ENCODE measurements around the gene TNFRSF1B.
A peak's percentile ranks its signal among the peaks of the same experiment; 100 is the strongest.

Gene TNFRSF1B

DNA sequence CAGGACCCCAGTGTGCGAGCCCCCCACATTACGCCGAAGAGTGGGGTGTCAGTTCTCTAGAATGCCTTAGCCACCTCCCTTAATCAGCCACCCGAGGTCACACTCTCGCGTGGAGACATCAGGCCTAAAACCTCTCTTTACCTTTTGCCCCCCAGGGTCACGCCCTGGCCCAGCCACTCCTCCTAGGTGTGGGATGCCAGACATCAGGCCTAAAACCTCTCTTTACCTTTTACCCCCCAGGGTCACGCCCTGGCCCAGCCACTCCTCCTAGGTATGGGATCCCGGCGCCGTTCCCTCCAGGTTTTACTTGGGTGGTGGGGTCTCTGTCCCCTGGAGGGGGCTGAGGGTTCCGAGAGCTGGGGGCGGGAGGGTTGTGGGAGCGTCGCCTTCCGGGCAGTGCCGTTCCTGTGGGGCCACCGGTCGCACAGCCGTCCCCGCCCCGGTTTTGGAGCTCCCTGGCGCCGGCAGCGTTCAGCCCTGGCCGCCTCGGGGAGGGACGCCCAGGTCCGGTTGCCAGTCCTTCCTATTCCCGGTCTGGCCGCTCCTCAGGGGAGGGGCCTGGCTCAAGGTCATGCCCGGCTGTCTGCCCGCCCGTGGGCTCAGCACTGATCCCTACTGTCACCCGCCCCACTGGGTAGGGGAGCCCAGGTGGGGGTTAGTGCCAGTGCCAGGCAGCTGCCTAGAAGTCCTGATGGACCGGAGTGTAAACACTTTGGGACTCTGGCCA, 63.9 kb downstream of the TNFRSF1B start (continued):
- TF ChIP-seq, protein P1, sequence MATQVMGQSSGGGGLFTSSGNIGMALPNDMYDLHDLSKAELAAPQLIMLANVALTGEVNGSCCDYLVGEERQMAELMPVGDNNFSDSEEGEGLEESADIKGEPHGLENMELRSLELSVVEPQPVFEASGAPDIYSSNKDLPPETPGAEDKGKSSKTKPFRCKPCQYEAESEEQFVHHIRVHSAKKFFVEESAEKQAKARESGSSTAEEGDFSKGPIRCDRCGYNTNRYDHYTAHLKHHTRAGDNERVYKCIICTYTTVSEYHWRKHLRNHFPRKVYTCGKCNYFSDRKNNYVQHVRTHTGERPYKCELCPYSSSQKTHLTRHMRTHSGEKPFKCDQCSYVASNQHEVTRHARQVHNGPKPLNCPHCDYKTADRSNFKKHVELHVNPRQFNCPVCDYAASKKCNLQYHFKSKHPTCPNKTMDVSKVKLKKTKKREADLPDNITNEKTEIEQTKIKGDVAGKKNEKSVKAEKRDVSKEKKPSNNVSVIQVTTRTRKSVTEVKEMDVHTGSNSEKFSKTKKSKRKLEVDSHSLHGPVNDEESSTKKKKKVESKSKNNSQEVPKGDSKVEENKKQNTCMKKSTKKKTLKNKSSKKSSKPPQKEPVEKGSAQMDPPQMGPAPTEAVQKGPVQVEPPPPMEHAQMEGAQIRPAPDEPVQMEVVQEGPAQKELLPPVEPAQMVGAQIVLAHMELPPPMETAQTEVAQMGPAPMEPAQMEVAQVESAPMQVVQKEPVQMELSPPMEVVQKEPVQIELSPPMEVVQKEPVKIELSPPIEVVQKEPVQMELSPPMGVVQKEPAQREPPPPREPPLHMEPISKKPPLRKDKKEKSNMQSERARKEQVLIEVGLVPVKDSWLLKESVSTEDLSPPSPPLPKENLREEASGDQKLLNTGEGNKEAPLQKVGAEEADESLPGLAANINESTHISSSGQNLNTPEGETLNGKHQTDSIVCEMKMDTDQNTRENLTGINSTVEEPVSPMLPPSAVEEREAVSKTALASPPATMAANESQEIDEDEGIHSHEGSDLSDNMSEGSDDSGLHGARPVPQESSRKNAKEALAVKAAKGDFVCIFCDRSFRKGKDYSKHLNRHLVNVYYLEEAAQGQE (tag by site-specific recombination; IDR thresholded peaks at IDR 0.05), result no peak
- TF ChIP-seq ZNF473 (tag by site-specific recombination; IDR thresholded peaks at IDR 0.05) (no peak), ZNF239 (tag by site-specific recombination; IDR thresholded peaks at IDR 0.05) (no peak), BCL11A (tag by site-specific recombination; IDR thresholded peaks at IDR 0.05; ENCODE audit: low read depth) (no peak), ZIC2 (tag by site-specific recombination; IDR thresholded peaks at IDR 0.05) (no peak), FEZF1 (tag by site-specific recombination; IDR thresholded peaks at IDR 0.05) (no peak), IKZF3 (tag by site-specific recombination; IDR thresholded peaks at IDR 0.05) (no peak), OVOL3 (tag by site-specific recombination; IDR thresholded peaks at IDR 0.05) (no peak), YY2 (tag by site-specific recombination; IDR thresholded peaks at IDR 0.05) (no peak), MYNN (tag by site-specific recombination; IDR thresholded peaks at IDR 0.05; ENCODE audit: borderline replicate concordance) (no peak), ZNF266 (tag by site-specific recombination; IDR thresholded peaks at IDR 0.05; ENCODE audit: low read depth) (no peak), ZNF747 (tag by site-specific recombination; IDR thresholded peaks at IDR 0.05) (no peak), SP3 (tag by site-specific recombination; IDR thresholded peaks at IDR 0.05) (peak; percentile 48), ZBTB8A (tag by site-specific recombination; IDR thresholded peaks at IDR 0.05) (no peak), ZNF707 (tag by site-specific recombination; IDR thresholded peaks at IDR 0.05) (no peak), KLF10 (tag by site-specific recombination; IDR thresholded peaks at IDR 0.05) (no peak), ZNF501 (tag by site-specific recombination; IDR thresholded peaks at IDR 0.05) (no peak), ZNF548 (tag by site-specific recombination; IDR thresholded peaks at IDR 0.05) (no peak), ZBTB21 (tag by site-specific recombination; IDR thresholded peaks at IDR 0.05) (no peak), SCRT1 (tag by site-specific recombination; IDR thresholded peaks at IDR 0.05; ENCODE audit: borderline replicate concordance) (no peak), ZNF785 (tag by site-specific recombination; IDR thresholded peaks at IDR 0.05) (no peak)
- TF ChIP-seq, protein P2, sequence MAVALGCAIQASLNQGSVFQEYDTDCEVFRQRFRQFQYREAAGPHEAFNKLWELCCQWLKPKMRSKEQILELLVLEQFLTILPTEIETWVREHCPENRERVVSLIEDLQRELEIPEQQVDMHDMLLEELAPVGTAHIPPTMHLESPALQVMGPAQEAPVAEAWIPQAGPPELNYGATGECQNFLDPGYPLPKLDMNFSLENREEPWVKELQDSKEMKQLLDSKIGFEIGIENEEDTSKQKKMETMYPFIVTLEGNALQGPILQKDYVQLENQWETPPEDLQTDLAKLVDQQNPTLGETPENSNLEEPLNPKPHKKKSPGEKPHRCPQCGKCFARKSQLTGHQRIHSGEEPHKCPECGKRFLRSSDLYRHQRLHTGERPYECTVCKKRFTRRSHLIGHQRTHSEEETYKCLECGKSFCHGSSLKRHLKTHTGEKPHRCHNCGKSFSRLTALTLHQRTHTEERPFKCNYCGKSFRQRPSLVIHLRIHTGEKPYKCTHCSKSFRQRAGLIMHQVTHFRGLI (tag by site-specific recombination; IDR thresholded peaks at IDR 0.05), result no peak
- TF ChIP-seq, protein P3, sequence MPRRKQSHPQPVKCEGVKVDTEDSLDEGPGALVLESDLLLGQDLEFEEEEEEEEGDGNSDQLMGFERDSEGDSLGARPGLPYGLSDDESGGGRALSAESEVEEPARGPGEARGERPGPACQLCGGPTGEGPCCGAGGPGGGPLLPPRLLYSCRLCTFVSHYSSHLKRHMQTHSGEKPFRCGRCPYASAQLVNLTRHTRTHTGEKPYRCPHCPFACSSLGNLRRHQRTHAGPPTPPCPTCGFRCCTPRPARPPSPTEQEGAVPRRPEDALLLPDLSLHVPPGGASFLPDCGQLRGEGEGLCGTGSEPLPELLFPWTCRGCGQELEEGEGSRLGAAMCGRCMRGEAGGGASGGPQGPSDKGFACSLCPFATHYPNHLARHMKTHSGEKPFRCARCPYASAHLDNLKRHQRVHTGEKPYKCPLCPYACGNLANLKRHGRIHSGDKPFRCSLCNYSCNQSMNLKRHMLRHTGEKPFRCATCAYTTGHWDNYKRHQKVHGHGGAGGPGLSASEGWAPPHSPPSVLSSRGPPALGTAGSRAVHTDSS (tag by site-specific recombination; IDR thresholded peaks at IDR 0.05), result no peak
- TF ChIP-seq, protein P4, sequence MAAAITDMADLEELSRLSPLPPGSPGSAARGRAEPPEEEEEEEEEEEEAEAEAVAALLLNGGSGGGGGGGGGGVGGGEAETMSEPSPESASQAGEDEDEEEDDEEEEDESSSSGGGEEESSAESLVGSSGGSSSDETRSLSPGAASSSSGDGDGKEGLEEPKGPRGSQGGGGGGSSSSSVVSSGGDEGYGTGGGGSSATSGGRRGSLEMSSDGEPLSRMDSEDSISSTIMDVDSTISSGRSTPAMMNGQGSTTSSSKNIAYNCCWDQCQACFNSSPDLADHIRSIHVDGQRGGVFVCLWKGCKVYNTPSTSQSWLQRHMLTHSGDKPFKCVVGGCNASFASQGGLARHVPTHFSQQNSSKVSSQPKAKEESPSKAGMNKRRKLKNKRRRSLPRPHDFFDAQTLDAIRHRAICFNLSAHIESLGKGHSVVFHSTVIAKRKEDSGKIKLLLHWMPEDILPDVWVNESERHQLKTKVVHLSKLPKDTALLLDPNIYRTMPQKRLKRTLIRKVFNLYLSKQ (tag by site-specific recombination; IDR thresholded peaks at IDR 0.05; ENCODE audit: borderline replicate concordance), result no peak
- TF ChIP-seq, protein P5, sequence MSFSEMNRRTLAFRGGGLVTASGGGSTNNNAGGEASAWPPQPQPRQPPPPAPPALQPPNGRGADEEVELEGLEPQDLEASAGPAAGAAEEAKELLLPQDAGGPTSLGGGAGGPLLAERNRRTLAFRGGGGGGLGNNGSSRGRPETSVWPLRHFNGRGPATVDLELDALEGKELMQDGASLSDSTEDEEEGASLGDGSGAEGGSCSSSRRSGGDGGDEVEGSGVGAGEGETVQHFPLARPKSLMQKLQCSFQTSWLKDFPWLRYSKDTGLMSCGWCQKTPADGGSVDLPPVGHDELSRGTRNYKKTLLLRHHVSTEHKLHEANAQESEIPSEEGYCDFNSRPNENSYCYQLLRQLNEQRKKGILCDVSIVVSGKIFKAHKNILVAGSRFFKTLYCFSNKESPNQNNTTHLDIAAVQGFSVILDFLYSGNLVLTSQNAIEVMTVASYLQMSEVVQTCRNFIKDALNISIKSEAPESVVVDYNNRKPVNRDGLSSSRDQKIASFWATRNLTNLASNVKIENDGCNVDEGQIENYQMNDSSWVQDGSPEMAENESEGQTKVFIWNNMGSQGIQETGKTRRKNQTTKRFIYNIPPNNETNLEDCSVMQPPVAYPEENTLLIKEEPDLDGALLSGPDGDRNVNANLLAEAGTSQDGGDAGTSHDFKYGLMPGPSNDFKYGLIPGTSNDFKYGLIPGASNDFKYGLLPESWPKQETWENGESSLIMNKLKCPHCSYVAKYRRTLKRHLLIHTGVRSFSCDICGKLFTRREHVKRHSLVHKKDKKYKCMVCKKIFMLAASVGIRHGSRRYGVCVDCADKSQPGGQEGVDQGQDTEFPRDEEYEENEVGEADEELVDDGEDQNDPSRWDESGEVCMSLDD (tag by site-specific recombination; IDR thresholded peaks at IDR 0.05), result peak; percentile 11; the same call in 1 of the 2 replicates
- TF ChIP-seq, protein P6, sequence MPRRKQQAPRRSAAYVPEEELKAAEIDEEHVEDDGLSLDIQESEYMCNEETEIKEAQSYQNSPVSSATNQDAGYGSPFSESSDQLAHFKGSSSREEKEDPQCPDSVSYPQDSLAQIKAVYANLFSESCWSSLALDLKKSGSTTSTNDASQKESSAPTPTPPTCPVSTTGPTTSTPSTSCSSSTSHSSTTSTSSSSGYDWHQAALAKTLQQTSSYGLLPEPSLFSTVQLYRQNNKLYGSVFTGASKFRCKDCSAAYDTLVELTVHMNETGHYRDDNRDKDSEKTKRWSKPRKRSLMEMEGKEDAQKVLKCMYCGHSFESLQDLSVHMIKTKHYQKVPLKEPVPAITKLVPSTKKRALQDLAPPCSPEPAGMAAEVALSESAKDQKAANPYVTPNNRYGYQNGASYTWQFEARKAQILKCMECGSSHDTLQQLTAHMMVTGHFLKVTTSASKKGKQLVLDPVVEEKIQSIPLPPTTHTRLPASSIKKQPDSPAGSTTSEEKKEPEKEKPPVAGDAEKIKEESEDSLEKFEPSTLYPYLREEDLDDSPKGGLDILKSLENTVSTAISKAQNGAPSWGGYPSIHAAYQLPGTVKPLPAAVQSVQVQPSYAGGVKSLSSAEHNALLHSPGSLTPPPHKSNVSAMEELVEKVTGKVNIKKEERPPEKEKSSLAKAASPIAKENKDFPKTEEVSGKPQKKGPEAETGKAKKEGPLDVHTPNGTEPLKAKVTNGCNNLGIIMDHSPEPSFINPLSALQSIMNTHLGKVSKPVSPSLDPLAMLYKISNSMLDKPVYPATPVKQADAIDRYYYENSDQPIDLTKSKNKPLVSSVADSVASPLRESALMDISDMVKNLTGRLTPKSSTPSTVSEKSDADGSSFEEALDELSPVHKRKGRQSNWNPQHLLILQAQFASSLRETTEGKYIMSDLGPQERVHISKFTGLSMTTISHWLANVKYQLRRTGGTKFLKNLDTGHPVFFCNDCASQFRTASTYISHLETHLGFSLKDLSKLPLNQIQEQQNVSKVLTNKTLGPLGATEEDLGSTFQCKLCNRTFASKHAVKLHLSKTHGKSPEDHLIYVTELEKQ (tag by site-specific recombination; IDR thresholded peaks at IDR 0.05; ENCODE audit: borderline replicate concordance), result no peak

All from HEK293 (cell line).